Kidney (tissue), 14 donors: ENCODE measurements around the gene C1QTNF9. TPM values are rescaled to one million over a fixed set of nuclear protein-coding genes. Genes with fewer than 3 reads are reported as not detected.

Experiments
- DNase-seq, 5 donors: peaks; one replicate each; pipeline ENCODE4 v3.0.0-alpha.2; 2013 to 2020
- FAIRE-seq: peaks from 2 replicates; lab custom pipeline; 2012; peaks lifted over from hg19 to GRCh38; lab: Jason Lieb, UNC
- H3K27ac ChIP-seq, 2 donors: one replicate each; pipeline ENCODE4 v1.7.0; 2013; ENCODE audit warnings: low read depth in 2 of 2, low read length in 2 of 2, inconsistent platforms in 1 of 2
- H3K27me3 ChIP-seq: one replicate; pipeline ENCODE4 v1.7.1; 2013; ENCODE audit warnings: low read length, inconsistent platforms; ENCODE audit not compliant: control insufficient read depth, insufficient read depth
- H3K36me3 ChIP-seq, 3 donors: one replicate each; pipeline versions ENCODE4 v1.7.0 to v1.7.1; 2013; ENCODE audit warnings: low read length in 3 of 3, control low read depth in 1 of 3, inconsistent platforms in 1 of 3; ENCODE audit not compliant: insufficient read depth in 3 of 3, control insufficient read depth in 2 of 3
- H3K4me1 ChIP-seq, 3 donors: one replicate each; pipeline versions ENCODE4 v1.7.0 to v1.7.1; 2013; ENCODE audit warnings: low read length in 3 of 3, inconsistent platforms in 1 of 3, low read depth in 1 of 3; ENCODE audit not compliant: control insufficient read depth in 2 of 3, insufficient read depth in 2 of 3
- H3K4me3 ChIP-seq, 3 donors: one replicate each; pipeline versions ENCODE4 v1.7.0 to v1.8.1; 2013; ENCODE audit warnings: low read length in 3 of 3, control low read depth in 1 of 3, inconsistent platforms in 1 of 3
- H3K9ac ChIP-seq, 3 donors: one replicate each; pipeline versions ENCODE4 v1.7.0 to v1.7.1; 2013; ENCODE audit warnings: low read length in 3 of 3, control low read depth in 1 of 3, inconsistent platforms in 1 of 3
- H3K9me3 ChIP-seq, 3 donors: one replicate each; pipeline versions ENCODE4 v1.7.0 to v1.7.1; 2013; ENCODE audit warnings: low read length in 3 of 3, control low read depth in 1 of 3, inconsistent platforms in 1 of 3; ENCODE audit not compliant: control insufficient read depth in 2 of 3, insufficient read depth in 1 of 3
- CTCF ChIP-seq: IDR thresholded peaks from 3 replicates; pipeline ENCODE4 v1.5.1; 2012; ENCODE audit warnings: mild to moderate bottlenecking, moderate library complexity, borderline replicate concordance; ENCODE audit not compliant: insufficient read depth; ENCODE audit errors: extremely low read depth
- intact Hi-C: fragments of 100-400 bp; cut with DNase I; formaldehyde crosslinking; loops from one replicate; pipeline ENCODE4 v1.11.1; 2022
- polyA plus RNA-seq: library from polyadenylated mRNA; stranded (reverse); fragments of 350-450 nt; fragmentation: Illumina TruSeq; extraction: RNeasy Lipid Tissue Mini Kit (QIAGEN cat#74804); gene quantifications from one replicate; pipeline ENCODE4 v1.2.3, GENCODE V29; 2014; ENCODE audit warnings: low read depth, low replicate concordance; ENCODE audit not compliant: insufficient read depth
- total RNA-seq: library from RNA; stranded (reverse); fragmentation: NEBNext Ultra II Directional; extraction: Animal tissue kit (Norgen Biotek cat#: 25700); gene quantifications from one replicate; pipeline ENCODE4 v1.2.1, GENCODE V29; 2021
- donor health status: control.
- donor health status: control.
- donor health status: control.
- donor health status: control.
- donor health status: control.
- donor health status: DM: yes; HTN: yes; CAD: no.
- donor health status: Normal renal cell carcinoma (clear cell type).

C1QTNF9 gene
- total and polyA plus RNA-seq, 2 donors from 2014 or later, result 0.25 TPM; not detected in 1

- Histone ChIP-seq H3K4me3 (no peak overlapping the region), H3K36me3 (no peaks in the 10 kb centered on the region), H3K4me1 (peaks cover 3 to 29% (median 28%) of the 10 kb centered on the region in 3 donors), H3K9ac (no peak overlapping the region), H3K27me3 (no peaks in the 10 kb centered on the region), H3K9me3 (no peaks in the 10 kb centered on the region), H3K27ac (no peak overlapping the region)
- no peak for FAIRE-seq
- no peak for TF ChIP-seq CTCF
- no peak for DNase-seq
- intact Hi-C loops, result no loop called here
Measured at GRCh38 chr13:24265453-24265852, 43.9 kb upstream of the C1QTNF9 start.

GRCh38 chr13:24267274-24267673, 42.1 kb upstream of the C1QTNF9 start:
- H3K4me1 ChIP-seq, result peaks cover 6 to 38% (median 37%) of the 10 kb centered on the region in 3 donors
- peak overlapping the region in 1 of 3 donors; percentile 30 for H3K4me3 ChIP-seq
- H3K36me3 ChIP-seq, result no peaks in the 10 kb centered on the region
- intact Hi-C loops, result no loop called here
- peak; percentile 93 for FAIRE-seq
- no peaks in the 10 kb centered on the region for H3K27me3 ChIP-seq
- DNase-seq, result no peak
- no peaks in the 10 kb centered on the region for H3K9me3 ChIP-seq
- peak overlapping the region; percentile 49 to 54 for H3K27ac ChIP-seq
- no peak for TF ChIP-seq CTCF
- H3K9ac ChIP-seq, result peak overlapping the region in 1 of 3 donors; percentile 30

- intact Hi-C loops, result no loop called here
- Histone ChIP-seq H3K9me3 (no peaks in the 10 kb centered on the region), H3K36me3 (no peaks in the 10 kb centered on the region), H3K27me3 (no peaks in the 10 kb centered on the region), H3K27ac (peak overlapping the region; percentile 49 to 54), H3K9ac (no peak overlapping the region), H3K4me1 (peaks cover 6 to 43% (median 40%) of the 10 kb centered on the region in 3 donors), H3K4me3 (peak overlapping the region in 1 of 3 donors; percentile 20)
- DNase-seq, result no peak
- no peak for TF ChIP-seq CTCF
- no peak for FAIRE-seq
Measured at GRCh38 chr13:24267801-24268200, 41.6 kb upstream of the C1QTNF9 start.

- intact Hi-C loops, result no loop called here
Measured at GRCh38 chr13:24269821-24270220, 39.6 kb upstream of the C1QTNF9 start.

More at GRCh38 chr13:24269821-24270220, 39.6 kb upstream of the C1QTNF9 start:
- Histone ChIP-seq H3K9ac (no peak overlapping the region), H3K36me3 (no peaks in the 10 kb centered on the region), H3K27me3 (no peaks in the 10 kb centered on the region), H3K9me3 (no peaks in the 10 kb centered on the region), H3K27ac (peak overlapping the region in 1 of 2 donors; percentile 88), H3K4me1 (peaks cover 8 to 37% (median 21%) of the 10 kb centered on the region in 3 donors), H3K4me3 (no peak overlapping the region)
- no peak for DNase-seq
- TF ChIP-seq CTCF, result no peak
- no peak for FAIRE-seq
